GM13976 (cell line): ENCODE results near the gene CHL1.

Source experiments
- DNase-seq: peaks from one replicate; pipeline ENCODE4 v3.0.0; 2012; ENCODE audit warnings: low spot score
- in situ Hi-C: fragments of 300-500 bp; cut with MboI; formaldehyde crosslinking; loops from one replicate; pipeline ENCODE4 v1.12.0; 2022; ENCODE audit warnings: low sequenced_read_pairs, mixed read lengths, inconsistent platforms; ENCODE audit not compliant: unreplicated experiment
- TF ChIP-seq, protein P1 (sequence below): IDR thresholded peaks from 2 replicates; pipeline ENCODE4 v1.5.1; 2012; ENCODE audit warnings: borderline replicate concordance, mild to moderate bottlenecking; ENCODE audit not compliant: insufficient read depth; ENCODE audit errors: extremely low read depth, missing control alignments, control extremely low read depth

CHL1 gene

DNA sequence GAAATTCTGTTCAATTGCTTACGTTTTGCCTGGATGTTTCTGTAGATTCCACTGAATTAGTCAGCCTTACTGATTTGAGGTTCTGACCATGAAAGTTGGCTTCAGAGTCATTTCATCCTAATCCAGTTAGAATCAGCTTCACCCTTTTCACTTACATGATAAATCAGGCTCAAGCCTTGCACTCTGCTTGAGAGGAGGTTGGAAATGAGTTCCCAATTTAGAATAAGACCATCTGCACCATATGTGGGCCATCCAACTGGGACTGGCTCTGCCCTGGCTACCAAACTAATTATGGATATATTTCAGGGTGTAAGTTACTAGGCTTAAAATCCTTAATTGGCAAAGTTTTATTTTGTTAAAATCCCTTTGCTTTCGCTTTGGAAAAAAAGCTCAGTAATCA is 255.7 kb downstream of the CHL1 start:
- in situ Hi-C loops, result no loop called here
- no peak for DNase-seq
- TF ChIP-seq, protein P1, sequence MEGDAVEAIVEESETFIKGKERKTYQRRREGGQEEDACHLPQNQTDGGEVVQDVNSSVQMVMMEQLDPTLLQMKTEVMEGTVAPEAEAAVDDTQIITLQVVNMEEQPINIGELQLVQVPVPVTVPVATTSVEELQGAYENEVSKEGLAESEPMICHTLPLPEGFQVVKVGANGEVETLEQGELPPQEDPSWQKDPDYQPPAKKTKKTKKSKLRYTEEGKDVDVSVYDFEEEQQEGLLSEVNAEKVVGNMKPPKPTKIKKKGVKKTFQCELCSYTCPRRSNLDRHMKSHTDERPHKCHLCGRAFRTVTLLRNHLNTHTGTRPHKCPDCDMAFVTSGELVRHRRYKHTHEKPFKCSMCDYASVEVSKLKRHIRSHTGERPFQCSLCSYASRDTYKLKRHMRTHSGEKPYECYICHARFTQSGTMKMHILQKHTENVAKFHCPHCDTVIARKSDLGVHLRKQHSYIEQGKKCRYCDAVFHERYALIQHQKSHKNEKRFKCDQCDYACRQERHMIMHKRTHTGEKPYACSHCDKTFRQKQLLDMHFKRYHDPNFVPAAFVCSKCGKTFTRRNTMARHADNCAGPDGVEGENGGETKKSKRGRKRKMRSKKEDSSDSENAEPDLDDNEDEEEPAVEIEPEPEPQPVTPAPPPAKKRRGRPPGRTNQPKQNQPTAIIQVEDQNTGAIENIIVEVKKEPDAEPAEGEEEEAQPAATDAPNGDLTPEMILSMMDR, result no peak

DNA sequence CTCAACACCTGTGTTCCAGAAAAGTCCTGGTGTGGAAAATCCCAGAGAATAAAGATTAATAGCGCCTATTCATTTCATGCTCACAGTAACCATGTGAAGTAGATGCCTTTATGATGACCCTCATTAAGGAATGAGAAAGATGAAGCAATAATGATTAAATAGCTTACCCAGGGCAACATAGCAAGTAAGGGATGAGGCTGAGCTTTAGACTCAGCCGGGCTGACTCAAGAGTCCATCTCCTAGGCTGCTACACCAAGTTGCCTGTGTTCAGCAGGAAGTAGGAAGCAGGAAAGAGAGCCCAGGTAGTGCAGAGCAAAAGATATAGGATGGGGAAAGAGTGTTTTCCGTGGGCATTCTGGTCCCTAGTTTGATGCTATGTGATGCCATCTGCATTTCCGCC is 256.5 kb downstream of the CHL1 start:
- TF ChIP-seq, protein P1, result no peak
- in situ Hi-C loops, result no loop called here
- no peak for DNase-seq

DNA sequence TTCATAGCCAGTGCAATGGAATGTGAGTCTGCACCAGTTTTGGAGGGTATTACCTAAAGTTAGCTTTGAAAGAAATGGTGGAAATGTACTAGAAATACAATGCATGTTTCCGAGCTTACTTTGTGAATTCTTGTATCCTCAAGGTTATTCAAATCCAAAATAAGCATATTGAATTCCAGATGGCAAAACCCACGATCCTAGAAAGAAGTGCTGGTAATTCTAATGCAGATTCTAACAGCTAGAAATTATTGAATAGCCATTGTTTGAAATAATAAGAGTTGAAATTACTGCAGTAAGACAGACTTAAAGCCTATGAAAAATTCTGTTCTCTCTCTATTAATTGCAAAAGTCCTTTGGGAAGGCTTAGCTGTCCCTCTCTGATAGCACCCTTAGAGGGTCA is 258.4 kb downstream of the CHL1 start:
- TF ChIP-seq, protein P1, result no peak
- no peak for DNase-seq
- in situ Hi-C loops, result no loop called here

DNA sequence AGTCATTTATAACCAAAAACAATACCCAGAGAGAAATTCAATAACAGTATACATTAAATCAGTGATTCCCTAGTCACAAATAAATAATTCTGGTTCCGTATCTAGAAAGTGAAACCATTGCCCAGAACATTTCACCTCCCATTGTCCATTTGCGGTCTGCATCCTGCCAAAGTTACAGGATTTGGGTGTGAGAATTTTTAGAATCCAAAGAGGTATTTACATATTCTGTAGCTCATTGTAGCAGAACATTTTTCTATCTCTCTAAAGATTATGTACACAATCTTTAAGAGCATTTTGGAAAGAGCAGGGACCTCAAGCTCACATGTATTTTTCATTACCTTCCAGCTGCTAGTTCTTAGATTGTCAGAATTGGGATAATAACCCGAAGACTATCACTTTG is 261.6 kb downstream of the CHL1 start:
- in situ Hi-C loops, result no loop called here
- DNase-seq, result no peak
- TF ChIP-seq, protein P1, result no peak

DNA sequence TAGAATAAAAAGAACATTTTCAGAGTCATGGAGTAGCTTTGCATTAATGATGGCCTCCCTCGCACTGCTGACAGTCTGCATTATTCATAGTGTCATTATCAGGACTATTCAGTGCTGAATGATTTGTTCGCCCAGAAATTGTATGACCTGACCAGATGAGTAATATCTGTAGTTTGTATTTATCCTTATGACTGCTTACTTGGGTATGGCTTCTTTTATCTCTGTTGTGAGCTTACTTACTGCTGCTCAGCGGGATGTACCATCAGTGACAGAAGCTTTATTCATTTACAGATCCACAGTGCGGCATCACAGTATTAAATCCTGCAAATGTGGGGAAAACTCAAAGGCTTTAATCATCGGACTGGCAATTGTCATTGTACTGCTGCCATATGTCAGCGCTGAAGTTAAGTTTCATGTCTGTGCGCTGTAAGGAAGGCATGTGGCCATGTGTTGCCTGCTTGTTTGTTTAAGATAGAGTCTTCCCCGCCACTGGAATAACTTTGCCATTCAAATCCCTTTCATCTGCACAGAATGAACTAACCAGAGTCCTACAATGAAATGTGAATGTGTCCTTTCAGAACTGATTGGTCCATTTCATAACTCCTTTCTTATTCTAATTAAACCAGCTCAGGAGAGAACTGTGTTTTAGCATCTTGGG is 262.2 kb downstream of the CHL1 start:
- TF ChIP-seq, protein P1, result no peak
- DNase-seq, result no peak
- in situ Hi-C loops, result no loop called here
